Keratinocyte (primary cell): ENCODE results near the gene TAOK2.

Experiments
- EZH2 ChIP-seq: IDR thresholded peaks from one replicate; pipeline ENCODE4 v1.6.1; 2012; ENCODE audit warnings: inconsistent platforms, mild to moderate bottlenecking, low read length, moderate library complexity
- TF ChIP-seq, protein P1 (sequence below), 3 experiments: IDR thresholded peaks in 1 of 3; conservative IDR thresholded peaks in 1 of 3; optimal IDR thresholded peaks in 1 of 3; 2 replicates in 2 of 3; 3 replicates in 1 of 3; pipeline versions ENCODE3 to v1.5.1; 2011; ENCODE audit warnings: low read length in 3 of 3, mild to moderate bottlenecking in 3 of 3, moderate library complexity in 2 of 3, control low read depth in 1 of 3, inconsistent platforms in 1 of 3; ENCODE audit not compliant: insufficient read depth in 2 of 3; ENCODE audit errors: extremely low read depth in 1 of 3

DNA sequence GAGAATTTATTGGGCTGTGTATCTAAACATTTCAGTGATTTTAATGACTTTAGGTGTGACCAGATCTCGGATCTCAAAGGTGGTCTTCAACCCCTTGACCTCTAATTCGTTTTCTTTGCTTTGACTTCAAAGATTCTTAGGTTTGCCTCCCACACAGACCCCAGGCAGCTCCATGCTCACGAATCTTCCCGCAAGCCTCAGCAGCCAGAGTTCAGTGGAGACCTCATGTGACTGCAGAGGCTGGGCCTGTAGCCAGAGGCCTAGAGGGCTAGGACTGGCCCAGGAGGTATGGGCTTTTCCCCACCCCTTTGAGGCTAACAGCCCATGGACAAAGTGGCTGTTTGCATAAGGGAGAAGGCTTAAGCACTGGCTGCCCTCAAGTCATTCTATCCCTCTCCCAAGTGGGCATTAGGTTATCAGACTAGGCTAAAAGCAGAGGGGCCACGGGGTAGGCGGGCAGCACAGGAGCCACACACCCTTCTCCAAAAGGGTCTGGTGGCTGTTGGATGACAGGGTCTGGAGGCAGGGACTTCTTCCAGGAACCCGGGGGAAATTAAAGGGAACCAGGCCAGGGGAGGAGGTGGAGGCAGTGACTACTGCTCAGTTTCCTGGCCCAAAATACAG, 18.8 kb downstream of the TAOK2 start:
- TF ChIP-seq, protein P1, sequence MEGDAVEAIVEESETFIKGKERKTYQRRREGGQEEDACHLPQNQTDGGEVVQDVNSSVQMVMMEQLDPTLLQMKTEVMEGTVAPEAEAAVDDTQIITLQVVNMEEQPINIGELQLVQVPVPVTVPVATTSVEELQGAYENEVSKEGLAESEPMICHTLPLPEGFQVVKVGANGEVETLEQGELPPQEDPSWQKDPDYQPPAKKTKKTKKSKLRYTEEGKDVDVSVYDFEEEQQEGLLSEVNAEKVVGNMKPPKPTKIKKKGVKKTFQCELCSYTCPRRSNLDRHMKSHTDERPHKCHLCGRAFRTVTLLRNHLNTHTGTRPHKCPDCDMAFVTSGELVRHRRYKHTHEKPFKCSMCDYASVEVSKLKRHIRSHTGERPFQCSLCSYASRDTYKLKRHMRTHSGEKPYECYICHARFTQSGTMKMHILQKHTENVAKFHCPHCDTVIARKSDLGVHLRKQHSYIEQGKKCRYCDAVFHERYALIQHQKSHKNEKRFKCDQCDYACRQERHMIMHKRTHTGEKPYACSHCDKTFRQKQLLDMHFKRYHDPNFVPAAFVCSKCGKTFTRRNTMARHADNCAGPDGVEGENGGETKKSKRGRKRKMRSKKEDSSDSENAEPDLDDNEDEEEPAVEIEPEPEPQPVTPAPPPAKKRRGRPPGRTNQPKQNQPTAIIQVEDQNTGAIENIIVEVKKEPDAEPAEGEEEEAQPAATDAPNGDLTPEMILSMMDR (optimal IDR thresholded peaks at IDR 0.05 in 1 of 3, IDR thresholded peaks at IDR 0.05 in 1 of 3, conservative IDR thresholded peaks at IDR 0.05 in 1 of 3; ENCODE audit: extremely low read depth in 1 of 3, insufficient read depth in 2 of 3, low read length in 3 of 3) = no peak
- TF ChIP-seq EZH2 = no peak
